ENCODE results near the gene HBG1. TPM values are rescaled to one million over a fixed set of nuclear protein-coding genes. Genes with fewer than 3 reads are reported as not detected.
A peak's percentile ranks its signal among the peaks of the same experiment; 100 is the strongest.

HBG1 gene
- total and polyA plus RNA-seq, 7 donors = 1.3 TPM; not detected in 6

DNA sequence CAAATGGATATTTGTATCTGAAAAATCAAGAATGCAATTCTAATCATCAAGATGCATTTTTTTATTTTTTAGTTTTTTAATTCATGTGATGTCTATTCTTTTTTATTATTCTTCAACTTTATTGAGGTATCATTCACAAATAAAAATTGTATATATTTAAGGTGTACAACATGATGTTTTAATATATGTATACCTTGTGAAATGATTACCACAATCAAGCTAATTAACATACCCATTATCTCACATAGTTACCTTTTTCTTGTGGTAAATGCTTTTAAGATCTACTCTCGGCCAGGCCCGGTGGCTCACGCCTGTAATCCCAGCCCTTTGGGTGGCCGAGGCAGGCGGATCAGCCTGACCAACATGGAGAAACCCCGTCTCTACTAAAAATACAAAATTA is 26.5 kb downstream of the HBG1 start:
- no peak overlapping the region for H3K27ac ChIP-seq
- TF ChIP-seq, protein P1, sequence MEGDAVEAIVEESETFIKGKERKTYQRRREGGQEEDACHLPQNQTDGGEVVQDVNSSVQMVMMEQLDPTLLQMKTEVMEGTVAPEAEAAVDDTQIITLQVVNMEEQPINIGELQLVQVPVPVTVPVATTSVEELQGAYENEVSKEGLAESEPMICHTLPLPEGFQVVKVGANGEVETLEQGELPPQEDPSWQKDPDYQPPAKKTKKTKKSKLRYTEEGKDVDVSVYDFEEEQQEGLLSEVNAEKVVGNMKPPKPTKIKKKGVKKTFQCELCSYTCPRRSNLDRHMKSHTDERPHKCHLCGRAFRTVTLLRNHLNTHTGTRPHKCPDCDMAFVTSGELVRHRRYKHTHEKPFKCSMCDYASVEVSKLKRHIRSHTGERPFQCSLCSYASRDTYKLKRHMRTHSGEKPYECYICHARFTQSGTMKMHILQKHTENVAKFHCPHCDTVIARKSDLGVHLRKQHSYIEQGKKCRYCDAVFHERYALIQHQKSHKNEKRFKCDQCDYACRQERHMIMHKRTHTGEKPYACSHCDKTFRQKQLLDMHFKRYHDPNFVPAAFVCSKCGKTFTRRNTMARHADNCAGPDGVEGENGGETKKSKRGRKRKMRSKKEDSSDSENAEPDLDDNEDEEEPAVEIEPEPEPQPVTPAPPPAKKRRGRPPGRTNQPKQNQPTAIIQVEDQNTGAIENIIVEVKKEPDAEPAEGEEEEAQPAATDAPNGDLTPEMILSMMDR (IDR thresholded peaks at IDR 0.05) = no peak
- H3K4me1 ChIP-seq = no peaks in the 10 kb centered on the region
- no peak overlapping the region for H3K4me3 ChIP-seq
- H3K36me3 ChIP-seq (ENCODE audit: insufficient read depth in 1 of 2, low read depth in 1 of 2) = no peaks in the 10 kb centered on the region
- H3K9me3 ChIP-seq = no peaks in the 10 kb centered on the region
- no peaks in the 10 kb centered on the region for H3K27me3 ChIP-seq (ENCODE audit: insufficient read depth in 3 of 3, low read length in 2 of 3)
- 81 to 95% (median 93%) methylated on average over 6 of the region's 6 CpGs for WGBS, 3 donors
- DNase-seq = no peak
- no peak for ATAC-seq
- intact Hi-C loops (cut with DNase I) = no loop called here

DNA sequence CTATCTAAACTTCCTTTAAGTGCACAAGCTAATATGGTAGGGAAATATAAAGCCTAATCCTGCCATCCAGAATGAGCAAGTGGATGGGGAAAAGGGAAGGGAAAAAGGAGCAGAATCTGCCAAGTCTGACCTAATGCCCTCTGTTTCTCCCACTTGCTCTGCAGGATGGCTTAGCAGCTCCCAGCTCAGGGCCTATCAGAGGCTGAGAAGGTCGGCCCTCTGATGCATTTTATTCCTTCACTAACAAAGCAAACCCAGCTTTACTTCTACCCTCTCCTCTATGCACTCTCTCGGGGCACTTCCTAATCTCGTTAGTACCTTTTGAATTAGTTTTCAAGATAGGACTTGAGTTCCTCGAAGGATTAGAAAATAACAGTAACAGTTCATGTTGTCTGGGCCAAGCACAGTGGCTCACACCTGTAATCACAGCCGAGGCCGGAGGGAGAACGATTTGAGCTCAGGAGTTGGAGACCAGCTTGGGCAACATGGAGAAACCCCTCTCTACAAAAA is 39.2 kb downstream of the HBG1 start:
- Histone ChIP-seq H3K9me3 (no peaks in the 10 kb centered on the region), H3K4me3 (no peak overlapping the region), H3K36me3 (ENCODE audit: insufficient read depth in 1 of 2, low read depth in 1 of 2) (no peaks in the 10 kb centered on the region), H3K27me3 (ENCODE audit: insufficient read depth in 3 of 3, low read length in 2 of 3) (no peaks in the 10 kb centered on the region), H3K27ac (no peak overlapping the region), H3K4me1 (no peaks in the 10 kb centered on the region)
- ATAC-seq (no peak), DNase-seq (no peak)
- intact Hi-C loops (cut with DNase I) = no loop called here
- 61 to 65% (median 65%) methylated on average over 7 of the region's 7 CpGs for WGBS, 3 donors
- TF ChIP-seq, protein P1 (IDR thresholded peaks at IDR 0.05) = no peak

DNA sequence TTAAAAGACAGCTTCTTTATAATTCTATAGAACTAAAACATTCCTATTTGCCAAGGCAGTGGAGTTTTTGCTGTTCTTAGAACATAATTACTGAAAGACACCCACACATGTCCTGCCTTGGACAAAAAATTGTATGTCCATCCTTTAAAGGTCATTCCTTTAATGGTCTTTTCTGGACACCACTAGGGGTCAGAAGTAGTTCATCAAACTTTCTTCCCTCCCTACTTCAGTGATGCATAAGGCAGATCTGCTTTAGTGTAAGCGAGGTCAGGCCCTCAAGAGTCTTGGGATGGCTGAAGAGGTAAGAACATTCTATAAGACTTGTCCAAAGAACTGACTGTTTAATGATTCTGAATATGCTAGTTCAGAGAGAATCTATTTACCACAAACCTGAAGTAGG is 44.9 kb downstream of the HBG1 start:
- Histone ChIP-seq H3K4me1 (no peaks in the 10 kb centered on the region), H3K4me3 (no peak overlapping the region), H3K9me3 (no peaks in the 10 kb centered on the region), H3K27me3 (ENCODE audit: insufficient read depth in 3 of 3, low read length in 2 of 3) (no peaks in the 10 kb centered on the region), H3K36me3 (ENCODE audit: insufficient read depth in 1 of 2, low read depth in 1 of 2) (no peaks in the 10 kb centered on the region), H3K27ac (no peak overlapping the region)
- no peak for DNase-seq
- WGBS, 3 donors = 0 to 15% (median 12%) methylated on average over 1 of the region's 1 CpG
- no peak for ATAC-seq
- TF ChIP-seq, protein P1 (IDR thresholded peaks at IDR 0.05) = peak; percentile 15
- intact Hi-C loops (cut with DNase I) = no loop called here

DNA sequence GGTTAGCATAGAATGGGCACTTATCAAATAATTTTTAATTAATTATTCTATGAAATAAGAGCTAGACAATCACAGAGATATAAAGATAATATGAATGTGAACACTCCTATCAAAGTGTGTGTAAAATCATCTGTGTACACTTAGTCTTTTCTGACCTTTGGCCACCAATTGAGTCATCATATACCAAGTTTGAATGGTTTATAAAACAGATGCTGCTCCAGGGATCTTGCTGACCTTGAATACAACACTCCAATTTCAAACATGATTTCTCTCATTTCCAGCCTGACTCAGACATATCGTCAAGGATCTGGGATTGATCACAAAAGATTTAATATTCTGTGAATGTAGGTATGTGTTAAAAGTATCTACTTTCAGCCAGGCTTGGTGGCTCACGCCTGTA is 46.3 kb downstream of the HBG1 start:
- H3K4me1 ChIP-seq = no peaks in the 10 kb centered on the region
- DNase-seq = no peak
- WGBS, 3 donors = 69 to 83% (median 71%) methylated on average over 2 of the region's 2 CpGs
- no peak for ATAC-seq
- no peaks in the 10 kb centered on the region for H3K27me3 ChIP-seq (ENCODE audit: insufficient read depth in 3 of 3, low read length in 2 of 3)
- H3K27ac ChIP-seq = no peak overlapping the region
- no peaks in the 10 kb centered on the region for H3K36me3 ChIP-seq (ENCODE audit: insufficient read depth in 1 of 2, low read depth in 1 of 2)
- no peaks in the 10 kb centered on the region for H3K9me3 ChIP-seq
- TF ChIP-seq, protein P1 (IDR thresholded peaks at IDR 0.05) = no peak
- intact Hi-C loops (cut with DNase I) = no loop called here
- no peak overlapping the region for H3K4me3 ChIP-seq

DNA sequence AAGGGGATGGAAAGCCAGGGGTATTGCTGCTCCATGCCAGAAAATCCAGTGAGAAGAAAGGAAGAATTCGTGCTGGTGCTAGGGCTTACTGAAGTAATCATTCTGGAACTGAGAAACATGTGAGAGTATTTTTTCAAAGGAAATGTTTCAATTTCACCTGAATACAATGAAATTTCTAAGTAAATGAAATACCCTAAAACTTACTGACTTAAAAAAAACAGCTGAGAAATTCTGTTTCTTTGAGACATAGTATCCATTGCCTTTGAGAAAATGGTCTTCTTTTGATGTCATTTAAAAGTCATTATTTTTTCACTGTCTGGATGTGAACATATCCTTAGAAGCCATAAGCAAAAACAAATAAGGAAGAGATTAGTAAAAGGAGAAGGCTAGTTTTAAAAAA is 49.1 kb downstream of the HBG1 start, which contains the start of gene OR51V1:
TSS of gene OR51V1 (minus strand) at position 101 of the 400 bp plus-strand sequence. CDS start at position 101, 0 bp downstream.
- Histone ChIP-seq H3K27me3 (ENCODE audit: insufficient read depth in 3 of 3, low read length in 2 of 3) (no peaks in the 10 kb centered on the region), H3K36me3 (ENCODE audit: insufficient read depth in 1 of 2, low read depth in 1 of 2) (no peaks in the 10 kb centered on the region), H3K9me3 (no peaks in the 10 kb centered on the region), H3K4me1 (no peaks in the 10 kb centered on the region), H3K27ac (no peak within 1 kb of the TSS), H3K4me3 (no peak within 1 kb of the TSS)
- 57 to 69% (median 64%) methylated on average over 1 of the region's 1 CpG for WGBS, 3 donors
- ATAC-seq (no peak), DNase-seq (no peak)
- intact Hi-C loops (cut with DNase I) = no loop called here
- TF ChIP-seq, protein P1 (IDR thresholded peaks at IDR 0.05) = no peak

Data from psoas muscle (tissue), 8 donors.